Stimulated activated CD8-positive, alpha-beta memory T cell treated with anti-CD3 and anti-CD28 coated beads, Interleukin-4, amount 100 ng/mL, for 1 hour (primary cell): Measurements from ENCODE around the gene PTRH1.
"Not testable (repeated sequence)": the region's sequence is repeated elsewhere in the genome, so short reads cannot be mapped to it uniquely, and the experiment has no call there.

ENCODE experiments used
- DNase-seq, 2 donors: peaks; one replicate each; pipeline ENCODE4 v3.0.0-alpha.2; 2020; ENCODE audit warnings: low read depth in 2 of 2, low spot score in 1 of 2

Gene PTRH1, protein sequence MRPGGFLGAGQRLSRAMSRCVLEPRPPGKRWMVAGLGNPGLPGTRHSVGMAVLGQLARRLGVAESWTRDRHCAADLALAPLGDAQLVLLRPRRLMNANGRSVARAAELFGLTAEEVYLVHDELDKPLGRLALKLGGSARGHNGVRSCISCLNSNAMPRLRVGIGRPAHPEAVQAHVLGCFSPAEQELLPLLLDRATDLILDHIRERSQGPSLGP

DNA sequence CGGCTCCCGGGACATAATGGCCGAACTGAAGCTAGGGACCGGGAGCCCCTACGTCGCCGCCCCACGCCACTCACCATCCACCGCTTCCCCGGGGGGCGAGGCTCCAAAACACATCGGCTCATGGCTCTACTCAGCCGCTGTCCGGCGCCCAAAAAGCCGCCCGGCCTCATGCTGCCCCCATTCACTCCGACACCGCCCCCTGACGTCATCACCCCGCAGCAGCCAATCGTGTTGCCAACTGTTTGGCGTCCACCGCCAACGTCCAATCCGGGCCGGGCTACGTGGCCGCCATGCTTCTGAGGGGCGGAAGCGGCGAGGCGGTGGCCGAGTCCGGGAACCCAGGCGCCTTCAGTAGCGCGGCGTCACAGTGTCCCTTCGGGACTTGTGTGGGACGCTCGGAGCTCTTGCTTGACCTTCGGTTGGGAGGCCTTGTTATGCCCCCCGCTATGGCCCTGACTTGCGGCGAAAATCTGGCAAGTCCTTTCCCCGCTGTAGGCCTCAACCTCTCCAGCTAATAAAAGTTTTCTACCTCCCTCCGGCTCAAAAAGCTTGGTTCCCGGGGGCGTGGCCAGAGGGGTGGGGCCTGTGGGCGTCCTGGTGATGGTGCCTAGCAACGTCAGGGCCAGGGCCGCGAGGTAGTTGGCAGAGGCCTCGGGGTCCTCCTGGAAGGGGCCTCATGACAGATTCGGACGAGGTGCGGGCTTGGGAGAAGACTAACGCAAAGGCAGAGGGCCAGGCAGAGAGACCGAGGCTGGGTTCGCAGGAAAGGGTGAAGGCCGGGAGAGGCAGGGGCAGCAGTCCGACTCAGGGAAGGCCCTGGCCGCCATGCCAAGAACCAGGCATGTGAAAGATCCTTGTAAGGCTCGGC, at the start of gene PTRH1, which contains the start of gene TTC16:
Gene PTRH1 (minus strand): TSS at position 194 of the 868 bp plus-strand sequence. CDS start 24 bp downstream, at position 170.
Gene TTC16 (plus strand): TSS at position 610 of the 868 bp plus-strand sequence. CDS start 67 bp downstream, at position 677.
- DNase-seq = peak; percentile 93 to 98

DNA sequence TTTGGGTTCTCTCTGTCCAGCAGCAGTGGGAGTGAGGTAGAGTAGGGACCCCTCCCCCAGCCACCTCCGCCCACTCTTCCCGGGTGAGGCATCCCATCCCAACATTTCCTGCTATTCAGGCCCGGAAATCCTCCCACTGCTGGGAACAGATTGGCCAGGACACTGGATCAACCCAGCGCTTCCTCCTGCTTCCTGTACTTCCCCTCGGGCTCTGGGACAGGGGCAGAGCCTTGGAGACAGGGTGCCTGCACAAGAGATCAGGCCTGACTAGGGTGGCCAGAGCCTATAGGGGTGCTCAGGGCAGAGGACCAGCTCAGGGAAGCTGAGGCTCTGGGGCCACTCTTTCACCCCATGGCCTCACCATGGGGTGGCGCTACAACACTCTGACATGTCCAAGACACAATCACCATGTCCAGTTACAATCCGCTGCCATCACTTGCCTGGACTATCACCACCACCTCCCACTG, 48.5 kb upstream of the PTRH1 start:
- no peak for DNase-seq

DNA sequence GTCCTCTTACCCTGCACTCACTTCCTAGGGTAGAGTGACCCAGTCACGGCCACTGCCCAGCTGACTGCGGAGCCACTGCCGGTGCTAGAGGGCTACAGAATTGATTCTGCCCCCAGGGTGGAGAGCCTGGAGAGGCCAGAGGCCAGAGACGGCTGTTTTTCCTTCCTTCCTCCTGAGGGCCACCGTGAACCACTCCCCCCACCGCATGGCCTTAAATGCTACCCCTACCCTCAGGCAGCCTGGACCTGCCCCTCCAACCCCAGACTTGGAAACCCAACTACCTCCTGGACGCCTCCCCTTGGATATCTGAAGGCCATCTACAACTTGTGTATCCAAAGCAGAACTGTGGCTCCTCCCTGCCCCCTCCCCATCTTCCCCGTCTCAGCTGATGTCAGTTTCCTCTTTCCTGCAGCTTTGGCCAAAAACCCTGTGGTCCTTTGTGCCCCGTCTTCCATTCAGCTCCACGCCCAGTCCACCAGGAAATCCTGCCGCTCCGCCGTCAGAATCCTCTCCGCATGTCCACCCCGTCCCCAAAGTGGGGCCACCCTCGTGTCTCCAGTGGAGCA, 46.7 kb upstream of the PTRH1 start:
- DNase-seq = no peak

DNA sequence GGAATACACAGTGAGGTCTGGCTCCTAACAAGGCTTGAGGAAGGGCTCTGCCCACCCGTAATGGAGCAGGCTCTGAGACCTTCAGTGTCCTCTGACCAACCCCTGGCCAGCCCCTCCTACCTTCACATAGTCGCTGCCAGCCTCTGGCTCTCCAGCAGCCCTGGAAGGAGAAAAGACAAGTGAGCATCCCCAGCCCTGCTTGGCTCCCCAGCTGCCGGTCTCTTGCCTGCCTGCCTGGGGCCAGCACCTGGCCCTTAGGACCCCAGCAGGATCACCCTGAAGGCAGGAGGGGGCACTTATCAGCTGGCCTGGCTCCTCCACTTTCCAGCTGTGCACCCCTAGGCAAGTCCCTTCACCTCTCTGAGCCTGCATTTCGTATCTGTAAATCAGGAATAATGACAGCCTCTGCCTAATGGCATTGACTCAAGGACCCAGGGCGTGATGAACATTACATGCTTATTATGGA, 46.1 kb upstream of the PTRH1 start:
- DNase-seq = no peak

DNA sequence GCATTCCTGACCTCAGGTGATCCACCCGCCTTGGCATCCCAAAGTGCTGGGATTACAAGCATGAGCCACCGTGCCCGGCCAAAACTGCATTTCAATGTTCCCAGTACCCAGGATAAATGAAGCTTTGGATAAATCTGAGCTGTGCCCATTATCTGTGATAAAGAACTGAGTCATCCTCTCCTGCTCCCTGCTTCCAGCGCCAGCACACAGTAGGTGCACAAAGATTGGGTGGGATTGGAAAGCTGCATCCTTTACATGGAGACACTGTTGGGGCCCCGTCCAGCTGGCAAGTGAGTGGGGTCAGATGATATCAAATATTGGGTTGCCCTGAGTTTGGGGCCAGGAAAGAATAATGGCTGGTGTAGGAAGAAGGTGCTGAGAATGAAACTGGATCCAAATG, 45.6 kb upstream of the PTRH1 start:
- no peak for DNase-seq

DNA sequence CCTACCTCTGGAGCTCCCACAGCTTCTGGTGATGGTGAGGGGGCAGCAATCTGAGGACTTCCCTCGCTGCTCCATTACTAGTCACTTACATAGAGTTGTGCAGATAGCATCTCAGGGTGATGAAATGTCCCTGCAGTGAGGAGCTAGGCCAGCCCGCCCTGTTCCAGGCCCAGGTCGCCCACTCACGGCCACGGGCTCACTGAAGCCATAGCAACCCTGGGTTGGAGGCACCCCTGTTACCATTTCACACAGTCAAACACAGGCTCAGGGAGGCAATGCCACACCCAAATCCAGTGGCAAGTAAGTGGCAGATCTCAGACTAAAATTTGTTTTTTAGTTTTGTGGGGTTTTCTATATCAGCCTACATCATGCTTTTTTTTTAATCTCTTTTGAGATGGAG, 43.4 kb upstream of the PTRH1 start:
- no peak for DNase-seq

DNA sequence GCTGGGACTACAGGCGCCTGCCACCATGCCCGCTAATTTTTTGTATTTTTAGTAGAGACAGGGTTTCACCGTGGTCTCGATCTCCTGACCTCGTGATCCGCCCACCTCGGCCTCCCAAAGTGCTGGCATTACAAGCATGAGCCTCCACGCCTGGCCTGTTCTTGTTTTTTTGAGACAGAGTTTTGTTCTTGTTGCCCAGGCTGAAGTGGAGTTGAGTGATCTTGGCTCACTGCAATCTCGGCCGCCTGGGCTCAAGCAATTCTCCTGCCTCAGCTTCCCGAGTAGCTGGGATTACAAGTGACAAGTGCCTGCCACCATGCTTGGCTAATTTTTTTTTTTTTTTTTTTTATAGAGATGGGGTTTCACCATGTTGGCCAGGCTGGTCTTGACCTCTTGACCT, 41.3 kb upstream of the PTRH1 start:
- DNase-seq = not testable (repeated sequence)

DNA sequence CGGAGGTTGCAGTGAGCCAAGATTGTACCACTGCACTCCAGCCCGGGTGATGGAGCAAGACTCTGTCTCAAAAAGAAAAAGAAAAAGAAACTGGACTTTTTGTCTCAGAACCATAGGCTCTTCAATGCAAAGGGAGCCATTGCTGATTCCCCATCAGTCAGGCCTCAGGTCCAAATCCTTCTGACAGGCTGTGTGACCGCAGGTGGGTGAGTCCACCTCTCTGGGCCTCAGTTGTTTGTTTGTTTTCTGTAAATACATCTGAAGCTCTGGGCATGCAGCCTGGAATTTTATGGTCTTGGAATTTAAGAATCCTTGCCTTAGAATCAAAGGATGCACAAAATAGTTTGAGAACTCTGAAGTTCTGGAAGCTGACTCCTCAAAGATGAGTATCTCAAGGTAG, 40.8 kb upstream of the PTRH1 start:
- no peak for DNase-seq

DNA sequence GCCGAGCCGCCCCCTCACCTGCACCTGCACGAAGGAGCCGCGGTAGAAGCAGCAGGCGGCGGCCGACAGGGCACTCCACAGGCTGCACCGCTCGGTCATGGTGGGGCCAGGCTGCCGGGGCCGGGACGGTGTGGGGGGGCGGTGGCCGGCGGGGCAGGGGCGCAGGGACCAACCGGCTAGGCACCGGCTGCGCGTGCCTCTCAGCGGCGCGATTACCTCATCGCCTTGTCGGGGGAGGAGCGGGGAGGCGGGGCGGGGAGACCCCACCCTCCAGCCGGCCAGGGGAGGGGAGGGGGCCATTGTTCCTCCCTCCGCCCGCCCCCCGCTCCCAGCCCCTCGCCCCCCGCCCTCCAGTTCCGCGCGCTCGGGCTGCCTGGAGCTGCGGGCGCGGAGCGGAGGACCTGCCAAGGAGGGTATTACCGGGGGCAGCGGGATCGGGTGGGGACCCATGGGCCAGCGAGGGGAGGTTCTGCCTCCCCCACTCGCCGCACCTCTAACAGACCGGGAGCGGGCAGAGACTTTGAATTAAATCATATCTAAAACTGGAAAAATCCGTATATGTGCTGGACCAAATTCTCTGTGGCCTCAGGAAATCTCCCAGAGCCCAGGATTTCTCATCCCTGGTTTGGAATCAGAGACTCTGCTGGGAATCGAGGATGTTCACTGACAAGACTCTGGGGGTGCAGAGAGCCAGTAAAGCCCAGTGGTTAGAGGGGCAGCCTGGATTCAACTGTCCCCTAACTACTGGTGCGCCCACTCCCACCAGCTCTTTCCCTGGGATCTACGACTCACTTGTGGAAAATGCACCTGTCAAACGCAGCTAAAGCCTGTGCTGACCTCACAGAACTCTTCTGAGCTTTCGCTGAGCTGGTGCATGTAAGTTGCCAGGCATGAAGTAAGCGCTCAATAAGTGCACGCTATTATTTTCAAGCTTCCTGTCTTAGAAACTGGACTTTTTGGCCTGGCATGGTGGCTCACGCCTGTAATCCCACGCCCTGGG, 39.9 kb upstream of the PTRH1 start:
- DNase-seq = no peak

DNA sequence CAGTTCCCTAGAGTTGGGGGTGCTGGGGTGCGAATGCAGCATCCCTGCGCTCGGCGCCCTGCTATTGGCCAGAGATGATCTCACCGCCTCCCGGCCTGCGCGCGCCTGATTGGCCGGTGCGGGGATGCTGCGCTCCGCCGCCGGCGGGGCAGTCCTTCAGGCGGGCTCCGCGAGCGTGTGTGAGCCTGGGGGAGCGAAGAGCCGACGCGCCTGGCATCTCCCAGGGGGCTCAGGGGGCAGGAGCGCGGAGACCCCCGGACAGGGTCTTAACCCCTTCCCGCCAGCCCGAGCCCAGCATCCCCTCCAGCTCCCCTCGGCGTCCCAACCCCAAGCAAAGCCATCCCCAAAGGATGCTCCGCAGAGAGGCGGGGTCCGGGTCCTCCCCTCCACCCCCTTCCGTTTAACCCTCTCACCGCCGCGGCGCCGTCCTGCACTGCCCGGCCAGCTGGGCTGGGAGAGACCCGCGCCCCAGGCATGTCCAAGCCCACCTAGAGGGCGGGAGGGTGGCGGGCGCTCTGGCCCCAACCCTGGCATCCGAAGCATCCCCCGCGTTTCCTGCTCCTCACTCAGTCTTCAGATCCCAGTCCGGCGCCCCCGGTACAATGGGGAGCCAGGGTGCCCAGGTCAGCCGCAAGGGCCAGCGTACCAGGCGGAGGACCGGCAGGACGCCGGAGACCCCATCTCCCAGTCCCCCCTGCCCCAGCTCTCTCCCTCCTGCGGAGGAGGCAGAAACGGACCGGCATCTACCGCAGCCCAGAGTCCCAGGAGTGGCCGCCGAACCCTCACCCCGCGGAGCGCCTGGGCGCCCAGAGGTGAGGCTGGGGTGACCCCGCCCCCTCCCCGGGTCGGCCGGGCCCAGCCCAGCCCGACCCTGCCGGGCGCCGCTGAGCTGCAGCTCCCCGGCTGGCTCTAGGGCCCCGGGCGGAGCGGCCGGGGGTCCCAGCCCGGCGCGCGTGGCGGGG, 38.9 kb upstream of the PTRH1 start:
- no peak for DNase-seq

DNA sequence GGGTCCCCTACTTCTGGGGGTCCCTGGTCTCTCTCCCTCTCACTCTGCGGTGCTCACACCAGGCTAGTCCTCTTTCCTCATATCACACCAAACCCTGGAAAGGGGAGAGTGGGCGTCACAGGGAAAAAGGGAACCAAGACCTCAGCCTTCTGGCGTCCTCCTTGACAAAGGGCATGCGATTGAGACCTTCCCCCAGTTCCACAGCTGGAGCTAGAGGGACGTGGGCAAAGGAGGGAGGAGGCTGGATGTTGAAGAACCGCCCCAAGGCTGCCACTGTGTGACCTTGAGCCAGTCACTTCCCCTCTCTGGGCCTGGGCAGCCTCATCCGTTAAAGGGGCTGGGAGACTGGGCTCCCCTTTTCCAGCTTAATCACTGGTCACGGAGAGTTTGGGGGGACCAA, 38.2 kb upstream of the PTRH1 start:
- DNase-seq = no peak

DNA sequence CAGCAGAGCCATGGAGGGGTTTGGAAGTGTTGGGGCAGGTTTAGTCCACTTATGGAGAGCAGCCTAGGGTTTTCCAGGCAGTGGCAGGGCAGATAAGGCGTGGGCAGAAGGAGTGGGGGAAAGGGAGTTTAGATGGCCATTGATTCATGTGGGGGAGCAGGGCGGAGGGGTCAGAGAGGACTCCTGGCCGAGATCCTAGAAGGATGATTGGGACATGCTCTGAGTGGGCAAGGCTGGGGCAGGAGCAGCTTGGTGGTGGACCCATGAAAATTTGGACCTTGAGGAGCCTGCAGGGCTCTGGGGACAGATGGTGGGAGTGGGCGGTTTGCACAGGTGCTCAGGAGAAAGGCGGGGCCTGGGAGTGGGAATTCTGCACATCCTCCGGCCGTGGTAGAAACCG, 37.7 kb upstream of the PTRH1 start:
- no peak for DNase-seq

DNA sequence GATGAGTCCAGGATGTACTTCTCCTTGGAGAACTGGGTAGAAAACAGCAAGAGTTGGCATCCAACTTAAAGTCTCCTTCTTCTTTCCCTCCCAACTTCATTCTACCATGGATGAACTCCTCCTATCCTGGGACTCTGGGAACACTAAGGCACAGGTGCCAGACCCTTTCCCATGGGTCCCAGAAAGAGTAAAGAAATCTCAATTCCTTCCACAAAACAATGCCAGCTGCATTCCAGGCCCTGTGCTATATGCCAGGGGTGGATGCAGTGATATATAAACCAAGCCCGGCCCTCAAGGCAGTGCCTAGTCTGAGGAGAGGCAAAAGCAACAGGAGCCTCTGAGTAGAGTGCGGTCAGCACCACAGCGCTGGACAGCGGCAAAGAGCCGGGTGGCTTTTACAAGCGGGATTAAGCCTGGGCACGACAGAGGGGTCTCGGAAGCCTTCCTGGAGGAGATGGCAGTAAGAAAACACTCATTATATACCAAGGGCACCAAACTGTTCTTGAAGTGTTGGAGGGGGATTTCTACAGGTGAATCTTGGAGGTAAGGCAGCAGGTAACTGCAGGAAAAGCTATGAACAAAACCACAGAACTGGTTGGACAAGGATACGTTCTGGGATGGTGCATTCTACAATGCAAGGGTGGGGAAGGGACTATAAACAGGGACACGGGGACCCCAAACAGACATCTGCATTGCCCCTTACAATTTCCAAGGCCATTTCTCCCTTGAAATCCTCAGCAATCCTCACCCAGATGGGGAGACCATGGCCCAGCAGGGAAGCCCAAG, 36.0 kb upstream of the PTRH1 start:
- DNase-seq = no peak

DNA sequence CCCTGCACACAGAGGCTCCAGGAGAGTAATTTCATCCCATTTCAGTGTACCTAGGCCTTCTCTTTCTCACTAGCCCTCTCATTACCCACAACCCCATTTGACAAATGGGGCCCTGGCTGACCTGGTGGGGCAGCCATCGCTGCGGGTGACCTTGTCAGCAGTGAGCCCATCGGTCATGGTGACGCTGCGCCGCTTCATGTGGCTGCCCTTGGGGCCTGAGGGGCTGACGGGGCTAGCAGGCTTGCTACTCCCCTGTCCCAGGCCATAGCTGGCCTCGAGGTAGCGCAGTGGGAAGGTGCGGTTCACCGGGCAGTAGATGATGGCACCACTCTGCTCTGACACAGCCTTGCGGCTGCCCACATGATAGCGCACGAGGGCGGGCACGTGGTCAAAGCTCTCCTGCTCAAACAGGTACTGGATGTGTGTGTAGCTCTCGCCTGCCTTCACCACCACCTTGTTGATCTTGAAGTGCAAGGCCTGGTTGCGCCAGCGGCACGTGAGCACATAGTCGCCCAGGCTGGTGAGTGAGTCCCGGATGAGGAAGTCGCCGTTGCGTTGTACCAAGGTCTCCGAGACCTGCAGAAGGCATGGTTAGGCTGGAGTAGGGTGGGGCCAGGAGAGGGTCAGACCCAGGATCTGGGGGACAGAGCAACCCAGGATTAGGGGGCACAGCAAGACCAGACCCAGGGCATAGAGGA, 33.8 kb upstream of the PTRH1 start:
- no peak for DNase-seq

DNA sequence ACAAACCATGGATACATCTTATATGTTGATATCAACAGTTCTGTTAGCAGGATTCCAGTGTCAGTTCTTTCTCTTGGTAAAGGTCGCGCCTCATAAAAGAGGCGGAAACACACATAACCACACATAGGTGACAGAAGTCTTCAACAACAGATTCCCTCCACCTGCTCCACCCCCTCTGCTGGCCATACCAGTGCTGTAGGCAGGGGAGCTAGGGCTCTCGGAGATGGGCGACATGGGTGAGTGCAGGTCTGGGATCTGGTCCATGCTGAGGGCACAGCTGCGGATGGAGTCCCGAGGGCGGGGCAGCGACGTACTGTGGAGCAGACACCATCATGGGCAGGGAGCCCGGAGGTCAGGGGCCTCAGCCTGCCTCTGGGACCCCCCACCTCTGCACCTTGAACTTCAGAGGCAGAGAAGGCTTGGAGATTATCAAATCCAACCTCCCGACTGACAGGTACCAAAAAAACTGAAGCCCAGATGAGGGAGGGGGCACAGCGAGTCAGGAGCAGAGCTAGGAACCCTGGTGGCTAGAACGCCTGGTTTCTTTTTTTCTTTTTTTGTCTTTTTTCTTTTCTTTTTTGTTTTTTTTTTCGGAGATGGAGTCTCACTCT, 31.6 kb upstream of the PTRH1 start:
- no peak for DNase-seq

DNA sequence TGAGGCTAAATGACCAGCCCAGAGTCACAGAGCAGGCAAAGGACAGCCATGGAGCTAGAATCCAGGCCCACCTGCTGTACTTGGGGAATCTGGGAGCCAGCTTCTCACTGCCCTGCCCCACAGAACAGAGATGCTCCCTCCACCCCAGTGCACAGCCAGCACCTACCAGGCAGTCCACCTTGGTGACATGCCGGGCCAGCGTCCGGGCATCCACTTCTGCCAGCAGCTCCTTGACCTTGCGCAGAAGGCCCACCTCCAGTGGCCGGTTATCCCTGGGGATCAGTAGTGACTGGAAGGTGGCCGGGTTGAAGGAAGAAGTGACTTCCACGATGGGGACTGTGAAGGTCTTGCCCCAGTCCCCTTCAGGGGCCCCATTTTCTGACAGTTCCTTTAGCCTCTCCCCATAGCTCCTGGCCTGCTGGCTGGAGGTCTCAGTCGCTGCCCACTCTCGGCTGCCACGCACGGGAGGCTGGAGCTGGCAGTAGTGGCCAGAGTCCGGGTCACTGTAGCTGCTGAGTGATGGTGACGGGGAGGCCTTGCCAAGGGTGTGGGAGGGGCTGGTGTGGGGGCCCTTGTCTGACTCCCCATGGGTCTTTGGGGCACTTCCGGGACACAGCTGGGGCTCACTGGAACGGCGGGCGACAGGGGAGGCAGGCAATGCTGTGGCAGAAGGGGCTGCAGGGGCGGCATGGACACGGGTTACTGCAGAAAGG, 29.1 kb upstream of the PTRH1 start:
- DNase-seq = no peak

DNA sequence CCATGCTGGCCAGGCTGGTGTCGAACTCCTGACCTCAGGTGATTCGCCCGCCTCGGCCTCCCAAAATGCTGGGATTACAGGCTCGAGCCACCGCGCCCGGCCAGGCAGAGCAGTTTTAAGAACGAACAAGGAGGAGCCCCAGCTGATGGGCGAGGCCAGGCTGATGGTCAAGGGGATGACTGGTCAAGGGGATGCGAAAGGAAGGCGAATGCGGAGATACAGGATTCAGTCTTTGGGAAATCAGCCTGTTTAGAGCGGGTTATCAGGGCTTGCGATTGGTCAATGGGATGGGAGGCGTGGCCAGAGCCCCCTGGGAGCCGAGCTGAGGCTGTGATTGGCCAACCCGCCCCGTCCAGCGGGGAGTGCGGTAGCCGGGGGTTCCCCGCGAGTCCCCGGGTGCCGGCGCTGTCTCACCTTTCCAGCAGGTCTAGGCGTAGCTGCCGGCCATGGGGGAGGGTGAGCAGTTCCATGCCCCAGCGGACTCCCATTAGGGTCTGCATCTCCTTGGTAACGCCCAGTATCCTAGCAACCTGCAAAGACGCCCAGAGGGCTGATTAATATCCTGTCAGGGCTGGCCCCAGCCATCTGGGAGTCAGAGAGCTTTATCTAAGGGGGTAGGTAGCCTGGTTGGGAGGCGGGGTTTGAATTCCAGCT, 27.1 kb upstream of the PTRH1 start:
- DNase-seq = no peak
